ENCODE measurements around the gene CHGA.

The CHGA gene

GRCh38 chr14:92922883-92923743 lies at the start of gene CHGA:
TSS of gene CHGA (plus strand) at chr14:92923150. CDS start at chr14:92923360, 210 bp downstream.
- DNase-seq (ENCODE audit: low read depth), result peak; percentile 24

- DNase-seq (ENCODE audit: low read depth), result no peak
These were observed 47.8 kb upstream of the CHGA start for GRCh38 chr14:92874962-92875661.

GRCh38 chr14:92877757-92878431 lies 45.1 kb upstream of the CHGA start:
- DNase-seq (ENCODE audit: low read depth), result no peak

GRCh38 chr14:92880351-92880750 lies 42.6 kb upstream of the CHGA start:
- DNase-seq (ENCODE audit: low read depth), result no peak

GRCh38 chr14:92880851-92881250 lies 42.1 kb upstream of the CHGA start:
- DNase-seq (ENCODE audit: low read depth), result no peak

- no peak for DNase-seq (ENCODE audit: low read depth)
These were observed 39.9 kb upstream of the CHGA start for GRCh38 chr14:92883066-92883465.

GRCh38 chr14:92884410-92884809 lies 38.5 kb upstream of the CHGA start:
- DNase-seq (ENCODE audit: low read depth), result no peak

GRCh38 chr14:92885279-92886061 lies 37.5 kb upstream of the CHGA start:
- DNase-seq (ENCODE audit: low read depth), result no peak

GRCh38 chr14:92886337-92886736 lies 36.6 kb upstream of the CHGA start:
- no peak for DNase-seq (ENCODE audit: low read depth)

GRCh38 chr14:92887157-92887556 lies 35.8 kb upstream of the CHGA start:
- DNase-seq (ENCODE audit: low read depth), result no peak

- no peak for DNase-seq (ENCODE audit: low read depth)
These were observed 34.1 kb upstream of the CHGA start for GRCh38 chr14:92888896-92889295.

GRCh38 chr14:92890830-92891588 lies 31.9 kb upstream of the CHGA start:
- DNase-seq (ENCODE audit: low read depth), result no peak

- no peak for DNase-seq (ENCODE audit: low read depth)
These were observed 30.4 kb upstream of the CHGA start for GRCh38 chr14:92892589-92892988.

- no peak for DNase-seq (ENCODE audit: low read depth)
These were observed 27.5 kb upstream of the CHGA start for GRCh38 chr14:92895352-92895878.

- peak; percentile 12 for DNase-seq (ENCODE audit: low read depth)
These were observed 24.9 kb upstream of the CHGA start for GRCh38 chr14:92897922-92898565.

GRCh38 chr14:92898566-92899131 lies 24.3 kb upstream of the CHGA start:
- no peak for DNase-seq (ENCODE audit: low read depth)

- DNase-seq (ENCODE audit: low read depth), result no peak
These were observed 22.3 kb upstream of the CHGA start for GRCh38 chr14:92900660-92901059.

- no peak for DNase-seq (ENCODE audit: low read depth)
These were observed 20.8 kb upstream of the CHGA start for GRCh38 chr14:92902191-92902590.

- DNase-seq (ENCODE audit: low read depth), result no peak
These were observed 20.2 kb upstream of the CHGA start for GRCh38 chr14:92902726-92903125.

- DNase-seq (ENCODE audit: low read depth), result no peak
These were observed 19.6 kb upstream of the CHGA start for GRCh38 chr14:92903359-92903758.
